NCI-H345 treated with DMSO at 0.1 percent for 48 hours (cell line): Measurements from ENCODE around the gene PSME4.
"Not testable (repeated sequence)": the region's sequence is repeated elsewhere in the genome, so short reads cannot be mapped to it uniquely, and the experiment has no call there.

ENCODE experiments used
- DNase-seq: peaks from one replicate; lab custom pipeline; 2025; ENCODE audit not compliant: unreplicated experiment; lab: John Stamatoyannopoulos, UW

The PSME4 gene

GRCh38 chr2:53843595-53843994, 127.2 kb downstream of the PSME4 start:
- DNase-seq: no peak

GRCh38 chr2:53842891-53843290, 127.9 kb downstream of the PSME4 start:
- DNase-seq: no peak

- not testable (repeated sequence) for DNase-seq
Measured at GRCh38 chr2:53841651-53842050, 129.1 kb downstream of the PSME4 start.

- no peak for DNase-seq
Measured at GRCh38 chr2:53840580-53840979, 130.2 kb downstream of the PSME4 start.

GRCh38 chr2:53829980-53830290, 140.9 kb downstream of the PSME4 start:
- not testable (repeated sequence) for DNase-seq

- no peak for DNase-seq
Measured at GRCh38 chr2:53829273-53829979, 141.4 kb downstream of the PSME4 start.

- DNase-seq: no peak
Measured at GRCh38 chr2:53828331-53828730, 142.5 kb downstream of the PSME4 start.

- no peak for DNase-seq
Measured at GRCh38 chr2:53827398-53828175, 143.2 kb downstream of the PSME4 start.

- DNase-seq: no peak
Measured at GRCh38 chr2:53826587-53827397, 144.0 kb downstream of the PSME4 start.

GRCh38 chr2:53826030-53826410, 144.8 kb downstream of the PSME4 start:
- no peak for DNase-seq

- DNase-seq: not testable (repeated sequence)
Measured at GRCh38 chr2:53823639-53824038, 147.2 kb downstream of the PSME4 start.

- DNase-seq: no peak
Measured at GRCh38 chr2:53821810-53822209, 149.0 kb downstream of the PSME4 start.

GRCh38 chr2:53820711-53821110, 150.1 kb downstream of the PSME4 start:
- no peak for DNase-seq

- no peak for DNase-seq
Measured at GRCh38 chr2:53820048-53820447, 150.7 kb downstream of the PSME4 start.

GRCh38 chr2:53819634-53820033, 151.2 kb downstream of the PSME4 start:
- DNase-seq: no peak

- DNase-seq: no peak
Measured at GRCh38 chr2:53818854-53819435, 151.8 kb downstream of the PSME4 start.
